SK-N-SH treated with all-trans-retinoic acid at 6 μM for 48 hours (cell line): ENCODE measurements around the gene KCNG2.
A peak's percentile ranks its signal among the peaks of the same experiment; 100 is the strongest.

ENCODE experiments used
- ATAC-seq: fragments of 200-7000 bp; cut with Tn5 transposase; 3 replicates; pipeline ENCODE4 v1.9.1; 2020; ENCODE audit warnings: mild to moderate bottlenecking, moderate library complexity
- ARNTL ChIP-seq: fragments of 450-650 bp; formaldehyde crosslinking; IDR thresholded peaks from 2 replicates; pipeline ENCODE4 v1.5.0; 2020; ENCODE audit warnings: low read depth, mild to moderate bottlenecking, moderate library complexity, borderline replicate concordance
- BACH2 ChIP-seq: fragments of 250-450 bp; sonication (Bioruptor Pico); IDR thresholded peaks from 2 replicates; pipeline ENCODE4 v1.9.0; 2021; ENCODE audit warnings: mild to moderate bottlenecking, borderline replicate concordance
- CREB5 ChIP-seq: fragments of 250-450 bp; sonication (Bioruptor Pico); IDR thresholded peaks from 2 replicates; pipeline ENCODE4 v1.5.1; 2020; ENCODE audit warnings: low read depth, mild to moderate bottlenecking, moderate library complexity
- CSDC2 ChIP-seq: fragments of 250-450 bp; sonication (Bioruptor Pico); IDR thresholded peaks from 2 replicates; pipeline ENCODE4 v1.5.0; 2020; ENCODE audit warnings: mild to moderate bottlenecking, moderate library complexity
- CSRNP3 ChIP-seq: fragments of 250-450 bp; sonication (Bioruptor Pico); IDR thresholded peaks from 2 replicates; pipeline ENCODE4 v1.5.1; 2021; ENCODE audit warnings: mild to moderate bottlenecking, moderate library complexity
- ESRRG ChIP-seq: fragments of 250-450 bp; sonication (Bioruptor Pico); IDR thresholded peaks from 2 replicates; pipeline ENCODE4 v1.6.1; 2021; ENCODE audit warnings: mild to moderate bottlenecking
- GLIS3 ChIP-seq: fragments of 250-450 bp; sonication (Bioruptor Pico); IDR thresholded peaks from 2 replicates; pipeline ENCODE4 v1.5.0; 2020; ENCODE audit warnings: mild to moderate bottlenecking, moderate library complexity
- ISL1 ChIP-seq: fragments of 250-450 bp; sonication (Bioruptor Pico); IDR thresholded peaks from 2 replicates; pipeline ENCODE4 v2.1.2; 2022; ENCODE audit warnings: mild to moderate bottlenecking, moderate library complexity
- POU6F1 ChIP-seq: fragments of 250-450 bp; sonication (Bioruptor Pico); IDR thresholded peaks from 2 replicates; pipeline ENCODE4 v1.8.0; 2021; ENCODE audit warnings: low read depth, mild to moderate bottlenecking, moderate library complexity, borderline replicate concordance
- PPARA ChIP-seq: fragments of 250-450 bp; sonication (Bioruptor Pico); IDR thresholded peaks from 2 replicates; pipeline ENCODE4 v1.5.0; 2020; ENCODE audit warnings: mild to moderate bottlenecking, borderline replicate concordance
- RARB ChIP-seq: fragments of 250-450 bp; sonication (Bioruptor Pico); IDR thresholded peaks from 2 replicates; pipeline ENCODE4 v1.8.0; 2021; ENCODE audit warnings: mild to moderate bottlenecking, moderate library complexity
- SNAI2 ChIP-seq: fragments of 250-450 bp; sonication (Bioruptor Pico); IDR thresholded peaks from 2 replicates; pipeline ENCODE4 v1.5.0; 2020; ENCODE audit warnings: mild to moderate bottlenecking, moderate library complexity
- TCF4 ChIP-seq: fragments of 250-450 bp; sonication (Bioruptor Pico); IDR thresholded peaks from 2 replicates; pipeline ENCODE4 v1.8.0; 2021; ENCODE audit warnings: mild to moderate bottlenecking, moderate library complexity, borderline replicate concordance
- TOX ChIP-seq: fragments of 250-450 bp; sonication (Bioruptor Pico); IDR thresholded peaks from 2 replicates; pipeline ENCODE4 v1.8.0; 2021; ENCODE audit warnings: mild to moderate bottlenecking, moderate library complexity, borderline replicate concordance
- ZFP3 ChIP-seq: fragments of 250-450 bp; sonication (Bioruptor Pico); IDR thresholded peaks from 2 replicates; pipeline ENCODE4 v1.5.0; 2020; ENCODE audit warnings: mild to moderate bottlenecking, moderate library complexity
- ZFP30 ChIP-seq: fragments of 450-650 bp; formaldehyde crosslinking; IDR thresholded peaks from 2 replicates; pipeline ENCODE4 v1.5.0; 2022; ENCODE audit warnings: mild to moderate bottlenecking, moderate library complexity
- ZNF565 ChIP-seq: fragments of 450-650 bp; formaldehyde crosslinking; conservative IDR thresholded peaks from 2 replicates; pipeline ENCODE4 v1.5.0; 2020; ENCODE audit warnings: low read depth, mild to moderate bottlenecking, moderate library complexity
- ZNF70 ChIP-seq: fragments of 450-650 bp; formaldehyde crosslinking; IDR thresholded peaks from 2 replicates; pipeline ENCODE4 v1.5.0; 2020; ENCODE audit warnings: mild to moderate bottlenecking, moderate library complexity
- ZNF8 ChIP-seq: fragments of 450-650 bp; formaldehyde crosslinking; IDR thresholded peaks from 2 replicates; pipeline ENCODE4 v1.5.0; 2020; ENCODE audit warnings: mild to moderate bottlenecking, moderate library complexity

Gene KCNG2

GRCh38 chr18:79796531-79797405 lies 970 bp upstream of the KCNG2 start:
- TF ChIP-seq ZNF70 (CRISPR knock-in tag): peak; percentile 30; the same call in 1 of the 2 replicates
- no peak for TF ChIP-seq ZFP30 (CRISPR knock-in tag)
- 0 out of 3 replicates have a peak, but pooled peaks have one; percentile 24 for ATAC-seq

GRCh38 chr18:79798346-79798998 lies 734 bp downstream of the KCNG2 start:
- ATAC-seq: no peak
- TF ChIP-seq ESRRG (no peak), SNAI2 (no peak), RARB (CRISPR knock-in tag) (no peak), CSDC2 (no peak), ARNTL (no peak), TOX (CRISPR knock-in tag) (no peak), POU6F1 (CRISPR knock-in tag) (no peak), CREB5 (CRISPR knock-in tag) (no peak), ZNF8 (CRISPR knock-in tag) (no peak), ZFP30 (CRISPR knock-in tag) (no peak), PPARA (CRISPR knock-in tag) (no peak), ZNF565 (CRISPR knock-in tag) (no peak), ZNF70 (CRISPR knock-in tag) (no peak), ISL1 (CRISPR knock-in tag) (no peak), CSRNP3 (CRISPR knock-in tag) (no peak)

GRCh38 chr18:79798999-79799370 lies 1.2 kb downstream of the KCNG2 start:
- no peak for TF ChIP-seq TCF4 (CRISPR knock-in tag)
- TF ChIP-seq PPARA (CRISPR knock-in tag): no peak
- TF ChIP-seq BACH2 (CRISPR knock-in tag): no peak
- TF ChIP-seq ZNF565 (CRISPR knock-in tag): no peak
- TF ChIP-seq ESRRG: no peak
- TF ChIP-seq ZNF70 (CRISPR knock-in tag): no peak
- TF ChIP-seq CSRNP3 (CRISPR knock-in tag): no peak
- no peak for TF ChIP-seq GLIS3 (CRISPR knock-in tag)
- TF ChIP-seq ISL1 (CRISPR knock-in tag): no peak
- TF ChIP-seq RARB (CRISPR knock-in tag): no peak
- TF ChIP-seq ZFP3 (CRISPR knock-in tag): no peak
- ATAC-seq: no peak

- TF ChIP-seq SNAI2 (no peak), ZNF70 (CRISPR knock-in tag) (no peak), ISL1 (CRISPR knock-in tag) (no peak), ZNF565 (CRISPR knock-in tag) (no peak)
Observed at GRCh38 chr18:79799619-79800370, 2.1 kb downstream of the KCNG2 start.

More at GRCh38 chr18:79799619-79800370, 2.1 kb downstream of the KCNG2 start:
- no peak for ATAC-seq
